GM12878 (cell line): ENCODE measurements around the gene DHX29.

ENCODE experiments used
- CEBPB ChIP-seq, 2 experiments: fragments of 150-350 bp in 1 of 2; IDR thresholded peaks; 2 replicates each; pipeline ENCODE4 v1.6.1; 2012 to 2014; ENCODE audit warnings: low read depth in 2 of 2, low read length in 2 of 2, borderline replicate concordance in 1 of 2, inconsistent platforms in 1 of 2
- CTCF ChIP-seq, 3 experiments: IDR thresholded peaks in 2 of 3; conservative IDR thresholded peaks in 1 of 3; 2 replicates each; pipeline ENCODE4 v1.5.1; 2011; ENCODE audit warnings: low read depth in 3 of 3, low read length in 3 of 3, mild to moderate bottlenecking in 3 of 3, control low read depth in 2 of 3, moderate library complexity in 2 of 3, inconsistent platforms in 1 of 3, mixed read lengths in 1 of 3; ENCODE audit not compliant: control insufficient read depth in 2 of 3, insufficient read depth in 1 of 3; ENCODE audit errors: extremely low read depth in 1 of 3
- GABPA ChIP-seq: IDR thresholded peaks from 2 replicates; pipeline ENCODE4 v1.6.1; 2014; ENCODE audit warnings: antibody characterized with exemption, low read depth, mild to moderate bottlenecking, inconsistent platforms
- POLR2AphosphoS5 ChIP-seq: IDR thresholded peaks from 2 replicates; pipeline ENCODE4 v1.6.1; 2011; ENCODE audit warnings: mild to moderate bottlenecking, low read length, inconsistent platforms
- SMC3 ChIP-seq: IDR thresholded peaks from 2 replicates; pipeline ENCODE4 v1.6.1; 2011; ENCODE audit warnings: low read length, improper control_type of control experiment, borderline replicate concordance
- TCF12 ChIP-seq: IDR thresholded peaks from 2 replicates; pipeline ENCODE4 v1.6.1; 2011; ENCODE audit warnings: low read depth, mild to moderate bottlenecking, low read length
- ZNF274 ChIP-seq: IDR thresholded peaks from one replicate; pipeline ENCODE4 v1.8.0; 2011; ENCODE audit not compliant: insufficient read length, insufficient read depth

GRCh38 chr5:55303238-55303690, 4.2 kb downstream of the DHX29 start:
- TF ChIP-seq GABPA (no peak), TCF12 (no peak), SMC3 (no peak), CTCF (IDR thresholded peaks at IDR 0.05 in 2 of 3, conservative IDR thresholded peaks at IDR 0.05 in 1 of 3; ENCODE audit: control insufficient read depth in 2 of 3, extremely low read depth in 1 of 3, insufficient read depth in 1 of 3, low read depth in 3 of 3, low read length in 3 of 3) (no peak), CEBPB (IDR thresholded peaks at IDR 0.05; ENCODE audit: borderline replicate concordance in 1 of 2, low read depth in 2 of 2, low read length in 2 of 2) (no peak), POLR2AphosphoS5 (no peak), ZNF274 (no peak)
